SKM-1 (cell line): Measurements from ENCODE around the gene FBXW8.

Source experiments
- DNase-seq: peaks from one replicate; lab custom pipeline; 2025; ENCODE audit not compliant: unreplicated experiment; lab: John Stamatoyannopoulos, UW

The FBXW8 gene

GRCh38 chr12:116954710-116955381 is 44.1 kb downstream of the FBXW8 start:
- no peak for DNase-seq

DNA sequence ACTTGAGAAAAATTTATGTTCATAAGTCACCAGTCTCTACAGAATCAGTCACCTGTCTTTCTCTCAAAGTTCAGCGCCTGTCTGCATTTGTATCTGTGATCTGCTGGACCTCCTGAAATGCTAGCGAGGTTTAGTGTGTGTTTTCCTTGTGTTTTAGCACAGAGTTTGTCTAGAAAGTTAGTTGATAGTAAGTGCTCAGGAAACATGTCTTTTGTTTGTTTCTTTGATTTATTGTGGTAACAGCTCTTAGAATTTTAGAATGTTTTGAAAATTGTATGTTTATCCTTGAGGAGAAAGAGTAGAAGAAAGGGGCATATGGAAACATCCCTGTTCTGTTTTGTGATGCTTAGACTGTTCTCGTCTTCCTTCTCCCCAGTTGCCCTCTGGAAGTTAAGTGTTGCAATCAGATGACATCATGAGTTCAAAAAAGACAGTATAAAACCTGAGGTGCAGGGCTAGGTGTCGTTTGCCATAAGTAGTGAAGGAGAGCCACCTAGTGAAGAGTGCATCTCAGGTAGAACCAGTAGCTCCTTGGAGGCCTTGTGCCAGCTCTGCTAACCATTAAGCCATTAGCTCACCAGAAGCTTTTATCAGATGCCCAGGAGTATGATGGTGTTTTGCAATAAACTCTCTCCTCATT is 44.8 kb downstream of the FBXW8 start:
- no peak for DNase-seq

GRCh38 chr12:116958402-116959197 is 47.9 kb downstream of the FBXW8 start:
- DNase-seq, result no peak

GRCh38 chr12:116959198-116959460 is 48.4 kb downstream of the FBXW8 start:
- no peak for DNase-seq

GRCh38 chr12:116959845-116960514 is 49.2 kb downstream of the FBXW8 start:
- DNase-seq, result no peak

DNA sequence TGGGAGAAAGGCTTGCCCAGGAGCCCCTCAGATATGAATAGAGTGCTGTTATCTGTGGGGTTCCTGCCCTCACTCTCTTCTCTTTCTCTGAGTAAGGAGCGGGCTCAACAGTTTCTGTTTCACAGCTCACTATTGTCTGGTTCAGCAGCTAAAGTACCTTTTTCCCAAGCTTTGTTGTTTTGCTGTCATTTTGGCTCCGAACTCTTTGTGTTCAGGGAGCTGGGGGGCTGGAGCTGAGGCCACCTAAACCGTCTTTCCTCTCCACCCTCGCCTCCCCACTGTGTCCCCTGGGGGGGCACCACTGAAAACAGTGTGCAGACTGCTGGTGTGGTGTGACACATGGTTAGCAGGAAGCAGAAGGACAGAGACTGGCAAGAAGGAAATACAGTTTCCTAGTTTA is 51.4 kb downstream of the FBXW8 start:
- no peak for DNase-seq

DNA sequence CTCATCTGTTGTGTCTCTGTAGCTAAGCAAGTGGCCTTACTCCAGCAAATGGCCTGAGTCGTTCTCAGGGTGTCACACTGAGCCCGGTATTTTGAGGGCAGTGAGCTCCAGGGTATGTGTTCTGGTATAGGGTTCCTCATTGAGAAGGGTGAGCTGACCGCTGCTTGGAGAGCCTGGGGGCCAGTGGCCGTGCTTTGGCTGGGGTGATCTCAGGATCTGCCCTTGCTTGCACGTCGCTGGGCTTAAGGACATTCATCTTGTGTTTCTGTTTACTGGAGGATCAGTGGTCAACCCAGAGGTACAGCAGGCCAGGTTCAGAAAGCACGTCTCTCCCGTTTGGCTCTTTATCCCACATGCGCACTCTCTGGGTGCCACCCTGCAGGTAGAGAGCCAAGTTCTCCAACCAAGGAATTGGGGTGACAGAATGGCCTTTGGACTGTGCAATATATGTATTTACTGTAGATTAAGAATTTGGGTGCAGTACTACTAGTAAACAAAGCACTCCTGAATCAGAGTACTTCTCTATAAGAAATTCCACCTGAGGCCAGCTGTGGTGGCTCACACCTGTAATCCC is 52.1 kb downstream of the FBXW8 start:
- DNase-seq, result no peak

- DNase-seq, result no peak
Observed at GRCh38 chr12:116964054-116965050, 53.6 kb downstream of the FBXW8 start.

DNA sequence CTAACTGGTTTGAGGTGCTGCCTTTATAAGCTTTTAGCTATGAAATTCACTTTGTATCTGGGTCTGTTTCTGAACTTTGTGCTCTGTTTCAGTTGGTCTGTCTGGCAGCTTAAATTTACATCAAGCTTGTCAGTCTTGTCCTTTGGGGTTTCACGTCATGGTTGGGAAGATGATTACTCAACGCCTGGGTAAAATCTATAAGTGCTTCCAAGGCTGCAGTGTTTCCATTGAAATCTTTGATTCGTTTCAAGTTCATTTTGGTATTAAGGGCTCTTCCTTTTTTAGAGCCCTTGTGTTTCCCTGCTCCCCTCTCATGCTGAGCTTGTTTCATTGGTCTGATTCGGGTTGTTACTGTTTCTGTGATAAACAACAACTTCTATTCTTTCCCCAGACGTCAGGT is 58.2 kb downstream of the FBXW8 start:
- DNase-seq, result no peak

- no peak for DNase-seq
Observed at GRCh38 chr12:116969615-116970585, 59.1 kb downstream of the FBXW8 start.

DNA sequence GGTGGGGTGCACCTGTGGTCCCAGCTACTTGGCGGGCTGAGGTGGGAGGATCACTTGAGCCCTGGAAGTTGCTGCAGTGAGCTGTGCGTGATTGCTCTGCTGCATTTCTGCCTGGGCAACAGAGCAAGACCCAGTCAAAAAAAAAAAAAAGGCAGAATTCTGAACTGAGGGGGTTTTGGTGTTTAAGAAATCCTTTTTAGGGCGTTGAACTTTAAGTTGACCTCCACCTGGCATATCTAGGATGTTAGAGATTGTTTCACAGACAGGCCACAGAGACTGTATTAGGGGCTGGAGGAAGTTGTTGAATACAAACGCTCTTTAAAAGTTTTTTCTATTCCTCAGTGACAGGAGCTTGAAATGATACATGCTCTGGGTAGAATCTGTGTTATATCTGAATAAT is 60.5 kb downstream of the FBXW8 start:
- no peak for DNase-seq

DNA sequence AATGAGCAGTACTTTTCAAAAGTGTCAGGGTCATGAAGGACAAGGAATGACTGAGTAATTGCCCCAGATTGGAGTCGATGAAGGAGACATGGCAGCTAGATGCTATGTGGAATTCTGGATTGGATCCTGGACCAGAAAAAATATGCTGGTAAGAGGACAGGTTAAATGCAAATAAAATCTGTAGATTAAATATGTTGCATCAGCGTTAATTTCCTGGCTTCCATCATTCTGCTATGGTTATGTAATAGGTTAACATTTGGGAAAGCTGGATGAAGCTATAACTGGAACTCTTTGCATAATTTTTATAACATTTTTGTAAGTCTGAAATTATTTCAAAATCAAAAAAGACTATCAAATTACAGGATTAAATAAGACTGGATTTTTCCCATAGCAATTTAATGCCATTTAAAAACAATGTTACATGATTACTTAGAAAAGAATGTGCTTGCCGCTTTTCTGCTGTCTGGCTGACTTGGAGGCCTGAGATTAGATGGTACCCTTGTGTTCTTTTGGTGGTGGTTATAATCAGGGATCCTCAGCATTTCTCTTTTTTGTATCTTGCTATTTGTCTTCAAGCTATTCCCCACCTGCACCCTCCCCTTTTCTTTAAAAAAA is 65.1 kb downstream of the FBXW8 start:
- no peak for DNase-seq

GRCh38 chr12:116977465-116978380 is 67.0 kb downstream of the FBXW8 start:
- no peak for DNase-seq

- no peak for DNase-seq
Observed at GRCh38 chr12:116978791-116979508, 68.2 kb downstream of the FBXW8 start.

GRCh38 chr12:116980083-116980482 is 69.3 kb downstream of the FBXW8 start:
- no peak for DNase-seq

DNA sequence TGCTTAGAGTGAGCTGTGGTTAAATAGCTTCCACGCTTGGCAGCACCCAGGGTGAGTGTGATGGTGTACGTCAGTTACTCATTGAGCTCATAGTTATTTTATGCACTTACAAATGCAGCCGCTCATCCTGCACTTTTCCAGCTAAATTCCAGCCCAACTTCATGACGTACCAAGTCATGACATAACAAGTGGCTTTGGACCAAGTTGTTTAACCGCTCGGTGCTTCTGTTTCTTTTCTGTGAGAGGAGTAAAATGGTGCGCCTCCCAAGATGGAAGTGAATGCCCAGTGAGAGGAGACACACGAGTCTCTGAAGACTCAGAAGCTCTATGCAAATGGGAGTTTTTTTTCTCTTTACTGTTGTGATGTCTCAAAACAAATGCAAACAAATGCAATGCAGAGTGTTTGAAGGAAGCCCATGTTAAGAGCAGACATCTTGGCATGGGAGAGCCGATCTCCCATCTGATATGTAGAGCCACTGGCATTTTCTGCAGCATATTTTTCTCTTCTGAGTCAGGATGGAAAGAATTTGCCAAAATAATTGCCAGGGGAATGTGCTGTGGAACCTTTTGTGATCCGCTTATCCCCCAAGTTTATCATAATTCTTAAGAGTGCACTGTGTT is 72.2 kb downstream of the FBXW8 start:
- no peak for DNase-seq

DNA sequence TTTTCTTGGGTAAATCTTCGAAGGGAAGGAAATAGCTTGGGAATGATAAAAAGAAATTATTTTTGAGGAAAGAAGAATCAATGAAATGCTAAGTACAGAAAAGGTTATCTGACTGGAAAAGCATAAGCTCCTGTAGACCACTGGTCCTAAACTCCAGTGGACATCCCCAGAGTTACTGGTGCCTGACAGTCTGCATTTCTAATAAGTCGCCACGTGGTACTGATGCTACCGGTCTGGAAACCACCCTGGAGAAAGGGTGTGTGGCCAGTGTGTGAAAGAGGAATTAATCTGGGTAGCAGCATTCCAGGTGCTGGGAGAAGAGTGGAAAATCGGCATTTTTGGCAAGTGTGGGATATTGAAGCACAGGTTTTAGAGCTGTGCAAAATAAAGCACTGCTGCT is 73.3 kb downstream of the FBXW8 start:
- no peak for DNase-seq
